ENCODE measurements around the gene PPP1R11.

Gene PPP1R11

DNA sequence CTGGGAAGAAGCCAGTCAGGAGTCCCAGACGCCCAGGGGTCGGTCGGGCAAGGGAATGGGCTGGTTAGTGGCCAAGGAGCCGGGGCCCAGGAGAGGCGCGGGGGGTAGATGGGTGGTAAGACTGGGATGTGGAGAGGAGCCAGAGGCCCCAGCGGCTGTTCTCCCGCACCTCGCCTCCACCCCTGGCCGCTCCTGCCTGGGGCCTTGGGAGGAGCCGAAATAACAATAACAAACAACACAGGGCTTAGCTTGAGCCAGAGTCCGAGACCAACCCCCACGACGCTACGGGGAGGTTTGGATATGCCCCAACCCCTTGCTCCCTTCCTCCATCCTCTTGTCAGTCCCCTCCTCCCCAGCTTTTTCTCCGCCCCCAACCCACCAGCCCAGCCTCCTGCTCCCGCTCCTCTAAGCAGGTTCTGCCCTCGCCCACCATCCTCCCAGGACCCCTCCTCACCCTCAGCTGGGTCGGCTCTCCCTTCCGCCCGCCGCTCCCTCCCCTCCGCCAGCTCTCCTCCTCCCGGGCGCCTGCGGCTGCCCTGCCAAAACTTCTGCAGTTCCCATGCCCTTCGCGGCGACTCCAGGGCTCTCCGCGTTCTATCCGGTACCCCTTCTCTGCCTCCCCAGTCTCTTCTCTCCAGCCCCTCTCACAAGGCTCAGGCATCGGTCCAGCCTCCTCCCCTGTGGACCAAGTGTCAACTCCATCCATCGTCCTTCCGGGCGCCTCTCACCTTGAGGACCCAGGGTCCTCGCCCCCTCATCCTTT, 7.5 kb downstream of the PPP1R11 start:
- Histone ChIP-seq H3K4me1 (ENCODE audit: low read length) (no peaks in the 10 kb centered on the region), H3K79me2 (ENCODE audit: low read length) (no peaks in the 10 kb centered on the region), H3K4me2 (ENCODE audit: low read length) (no peak overlapping the region), H3K4me3 (ENCODE audit: low read length) (no peak overlapping the region), H4K20me1 (ENCODE audit: insufficient read depth, low read length) (no peaks in the 10 kb centered on the region), H3K27me3 (ENCODE audit: low read depth, low read length) (no peaks in the 10 kb centered on the region), H3K9me3 (ENCODE audit: insufficient read depth, low read length) (no peaks in the 10 kb centered on the region), H3K36me3 (replicated peaks; ENCODE audit: low read depth, low read length) (no peaks in the 10 kb centered on the region), H2AFZ (ENCODE audit: low read depth, low read length) (no peak overlapping the region), H3K27ac (ENCODE audit: low read length) (no peak overlapping the region), H3K9ac (ENCODE audit: low read length) (no peak overlapping the region)
- TF ChIP-seq, protein P1, sequence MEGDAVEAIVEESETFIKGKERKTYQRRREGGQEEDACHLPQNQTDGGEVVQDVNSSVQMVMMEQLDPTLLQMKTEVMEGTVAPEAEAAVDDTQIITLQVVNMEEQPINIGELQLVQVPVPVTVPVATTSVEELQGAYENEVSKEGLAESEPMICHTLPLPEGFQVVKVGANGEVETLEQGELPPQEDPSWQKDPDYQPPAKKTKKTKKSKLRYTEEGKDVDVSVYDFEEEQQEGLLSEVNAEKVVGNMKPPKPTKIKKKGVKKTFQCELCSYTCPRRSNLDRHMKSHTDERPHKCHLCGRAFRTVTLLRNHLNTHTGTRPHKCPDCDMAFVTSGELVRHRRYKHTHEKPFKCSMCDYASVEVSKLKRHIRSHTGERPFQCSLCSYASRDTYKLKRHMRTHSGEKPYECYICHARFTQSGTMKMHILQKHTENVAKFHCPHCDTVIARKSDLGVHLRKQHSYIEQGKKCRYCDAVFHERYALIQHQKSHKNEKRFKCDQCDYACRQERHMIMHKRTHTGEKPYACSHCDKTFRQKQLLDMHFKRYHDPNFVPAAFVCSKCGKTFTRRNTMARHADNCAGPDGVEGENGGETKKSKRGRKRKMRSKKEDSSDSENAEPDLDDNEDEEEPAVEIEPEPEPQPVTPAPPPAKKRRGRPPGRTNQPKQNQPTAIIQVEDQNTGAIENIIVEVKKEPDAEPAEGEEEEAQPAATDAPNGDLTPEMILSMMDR (IDR thresholded peaks at IDR 0.05; ENCODE audit: low read depth, low read length), result no peak
- TF ChIP-seq EZH2phosphoT487 (IDR thresholded peaks at IDR 0.05; ENCODE audit: low read depth), result no peak

DNA sequence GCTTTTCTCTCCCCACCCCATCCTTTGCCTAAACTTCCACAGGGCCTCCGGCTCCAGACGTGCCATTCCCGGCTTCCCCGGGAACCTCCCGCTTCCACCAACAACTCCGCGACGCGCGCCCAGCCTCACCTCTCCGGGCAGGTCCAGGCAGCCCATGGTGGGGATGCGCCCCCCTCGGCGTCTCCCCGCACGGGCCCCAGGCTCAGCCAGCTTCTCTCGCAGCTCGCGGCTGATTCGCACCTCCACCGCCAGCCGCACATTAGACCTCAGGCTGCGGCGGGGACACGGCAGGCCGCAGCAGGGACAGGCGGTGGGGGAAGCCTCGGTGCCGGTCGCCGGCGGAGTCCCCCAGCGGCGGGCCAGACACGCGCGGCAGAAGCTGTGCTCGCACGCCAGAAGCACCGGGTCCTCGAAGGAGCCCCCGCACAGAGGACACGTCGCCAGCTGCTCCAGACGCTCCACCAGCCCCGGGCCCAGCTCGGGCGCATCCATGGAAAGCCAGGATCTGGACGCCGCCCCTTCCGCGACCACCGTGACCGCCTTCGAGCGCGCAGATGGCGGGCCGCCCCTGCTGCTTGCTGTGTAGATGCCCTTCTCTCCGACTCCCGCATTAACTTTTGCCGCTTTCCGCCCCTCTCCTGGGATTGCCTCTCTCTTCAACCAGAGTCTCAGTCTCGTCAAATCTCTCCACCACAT, 8.2 kb downstream of the PPP1R11 start, which contains the start of gene RNF39:
Gene RNF39 (minus strand): TSS at position 676 of the 696 bp plus-strand sequence. CDS start 184 bp downstream, at position 492.
- no peaks in the 10 kb centered on the region for H3K36me3 ChIP-seq (replicated peaks; ENCODE audit: low read depth, low read length)
- H3K9me3 ChIP-seq (ENCODE audit: insufficient read depth, low read length), result no peaks in the 10 kb centered on the region
- no peak within 1 kb of the TSS for H3K4me2 ChIP-seq (ENCODE audit: low read length)
- H3K9ac ChIP-seq (ENCODE audit: low read length), result no peak within 1 kb of the TSS
- H3K27ac ChIP-seq (ENCODE audit: low read length), result no peak within 1 kb of the TSS
- H3K4me3 ChIP-seq (ENCODE audit: low read length), result no peak within 1 kb of the TSS
- H3K4me1 ChIP-seq (ENCODE audit: low read length), result no peaks in the 10 kb centered on the region
- no peak for TF ChIP-seq EZH2phosphoT487 (IDR thresholded peaks at IDR 0.05; ENCODE audit: low read depth)
- TF ChIP-seq, protein P1 (IDR thresholded peaks at IDR 0.05; ENCODE audit: low read depth, low read length), result no peak
- H2AFZ ChIP-seq (ENCODE audit: low read depth, low read length), result no peak within 1 kb of the TSS
- no peaks in the 10 kb centered on the region for H3K79me2 ChIP-seq (ENCODE audit: low read length)
- no peaks in the 10 kb centered on the region for H4K20me1 ChIP-seq (ENCODE audit: insufficient read depth, low read length)
- no peaks in the 10 kb centered on the region for H3K27me3 ChIP-seq (ENCODE audit: low read depth, low read length)

DNA sequence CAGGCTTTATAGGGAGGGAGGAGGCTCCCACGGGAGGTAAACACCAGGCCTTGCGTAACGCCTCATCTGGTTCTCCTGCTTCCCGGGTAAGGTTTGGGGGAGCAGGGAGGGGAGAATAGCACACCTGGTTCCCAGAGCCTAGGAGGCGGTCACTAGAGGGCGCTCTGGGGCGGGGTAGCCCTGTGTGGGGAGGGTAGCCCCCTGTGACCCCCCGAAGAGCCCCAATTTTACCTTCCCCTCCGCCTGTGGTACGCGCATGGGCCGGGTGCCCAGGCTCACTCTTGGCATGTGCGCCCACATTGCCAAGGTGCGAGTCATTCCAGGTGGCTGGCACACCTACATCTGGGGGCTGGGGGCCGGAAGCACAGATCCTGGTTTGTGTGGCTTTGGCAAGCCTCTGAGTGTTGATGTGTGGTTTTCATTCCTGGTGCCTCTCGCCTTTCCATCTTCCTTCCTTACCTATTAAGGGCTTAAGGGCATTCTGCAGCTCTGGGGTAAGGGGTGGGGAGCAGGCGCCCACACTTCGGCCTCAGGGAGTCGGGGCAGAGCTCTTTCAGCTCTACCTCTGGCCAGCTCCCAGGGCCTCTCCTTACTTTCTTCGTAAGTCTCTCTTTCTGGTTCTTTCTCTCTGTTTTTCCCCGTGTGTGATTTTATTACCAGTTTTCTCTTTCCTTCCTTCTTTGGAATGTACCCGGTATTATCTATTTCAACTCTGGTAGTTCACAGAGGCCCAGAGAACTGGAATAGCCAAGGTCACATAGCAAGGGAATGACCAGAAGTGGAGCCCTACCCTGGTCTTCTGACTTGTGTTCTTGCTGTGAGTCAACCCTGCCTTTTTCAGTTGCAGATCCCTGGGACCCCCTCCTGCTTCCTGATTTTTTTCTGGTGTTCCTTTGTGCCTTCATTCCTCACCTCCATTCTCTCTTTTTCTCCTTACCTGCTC, 9.1 kb downstream of the PPP1R11 start:
- Histone ChIP-seq H3K4me1 (ENCODE audit: low read length) (no peaks in the 10 kb centered on the region), H3K79me2 (ENCODE audit: low read length) (no peaks in the 10 kb centered on the region), H3K9me3 (ENCODE audit: insufficient read depth, low read length) (no peaks in the 10 kb centered on the region), H4K20me1 (ENCODE audit: insufficient read depth, low read length) (no peaks in the 10 kb centered on the region), H3K36me3 (replicated peaks; ENCODE audit: low read depth, low read length) (no peaks in the 10 kb centered on the region), H3K9ac (ENCODE audit: low read length) (no peak overlapping the region), H3K4me2 (ENCODE audit: low read length) (no peak overlapping the region), H2AFZ (ENCODE audit: low read depth, low read length) (no peak overlapping the region), H3K4me3 (ENCODE audit: low read length) (no peak overlapping the region), H3K27me3 (ENCODE audit: low read depth, low read length) (no peaks in the 10 kb centered on the region), H3K27ac (ENCODE audit: low read length) (no peak overlapping the region)
- TF ChIP-seq EZH2phosphoT487 (IDR thresholded peaks at IDR 0.05; ENCODE audit: low read depth), result no peak
- TF ChIP-seq, protein P1 (IDR thresholded peaks at IDR 0.05; ENCODE audit: low read depth, low read length), result peak; percentile 38; the same call in 1 of the 2 replicates

All from OCI-LY3 (cell line).